Stomach (tissue), 9 donors: ENCODE results near the gene TGFB1. TPM values are rescaled to one million over a fixed set of nuclear protein-coding genes. Genes with fewer than 3 reads are reported as not detected.

Source experiments
- DNase-seq, 2 donors: peaks; one replicate each; pipeline versions ENCODE4 v3.0.0 to v3.0.0-alpha.2; 2013 to 2019
- H3K27ac ChIP-seq, 5 donors: fragments of 200-600 bp in 4 of 5; sonication (generic) in 4 of 5; one replicate each; pipeline ENCODE4 v1.5.1; 2013 to 2019; ENCODE audit warnings: mild to moderate bottlenecking in 1 of 5, moderate library complexity in 1 of 5
- H3K27me3 ChIP-seq, 3 donors: fragments of 200-600 bp; sonication (generic); one replicate each; pipeline ENCODE4 v1.5.1; 2017 to 2019; ENCODE audit warnings: mixed run types in 1 of 3
- H3K36me3 ChIP-seq, 4 donors: fragments of 200-600 bp; sonication (generic); 1 replicate in 3 of 4; 2 replicates in 1 of 4; pipeline ENCODE4 v1.5.1; 2016 to 2019
- H3K4me1 ChIP-seq, 4 donors: fragments of 200-600 bp; sonication (generic); one replicate each; pipeline ENCODE4 v1.5.1; 2016 to 2019
- H3K4me3 ChIP-seq, 4 donors: fragments of 200-600 bp; sonication (generic) in 3 of 4; one replicate each; pipeline ENCODE4 v1.5.1; 2016 to 2019; ENCODE audit warnings: mild to moderate bottlenecking in 1 of 4
- H3K9me3 ChIP-seq, 4 donors: fragments of 200-600 bp; sonication (generic); one replicate each; pipeline ENCODE4 v1.5.1; 2016 to 2019
- EP300 ChIP-seq: sonication (generic); formaldehyde crosslinking; IDR thresholded peaks from one replicate; pipeline ENCODE4 v1.6.1; 2017; ENCODE audit warnings: antibody characterized with exemption
- POLR2A ChIP-seq, 4 donors: fragments of 450-650 bp; IDR thresholded peaks; one replicate each; pipeline ENCODE4 v1.6.1; 2016; ENCODE audit warnings: antibody characterized with exemption in 4 of 4, control low read depth in 2 of 4, mild to moderate bottlenecking in 1 of 4, moderate library complexity in 1 of 4
- POLR2AphosphoS5 ChIP-seq, 3 donors: sonication (generic); formaldehyde crosslinking; IDR thresholded peaks; one replicate each; pipeline ENCODE4 v1.6.1; 2016; ENCODE audit warnings: antibody characterized with exemption in 3 of 3
- WGBS, 5 donors: extraction: QIAGEN DNeasy Blood & Tissue Kit in 3 of 5; methylation state at CpG; one replicate each; pipeline versions ENCODE4 v1.1.5 to v1.1.7; 2013 to 2018; 5-methylcytosine and 5-hydroxymethylcytosine counted together
- intact Hi-C: fragments of 100-400 bp; cut with DNase I; formaldehyde crosslinking; loops from one replicate; pipeline ENCODE4 v1.15.1; 2023; ENCODE audit warnings: low total_unique reads
- polyA plus RNA-seq, 3 donors: library from polyadenylated mRNA; stranded (reverse); fragments of 200-250 nt; gene quantifications; one replicate each; pipeline ENCODE4 v1.2.3, GENCODE V29; 2013
- total RNA-seq, 5 donors: library from RNA; depleted of rRNA; stranded (reverse); fragments of >200 nt; gene quantifications; one replicate each; pipeline versions ENCODE4 v1.1.0 to v1.2.3, GENCODE V29; 2014 to 2016
- TF ChIP-seq, protein P1 (sequence below), 7 experiments: fragments of 450-650 bp in 4 of 7; fragments of 200-600 bp in 3 of 7; sonication (generic) in 3 of 7; IDR thresholded peaks; one replicate each; pipeline ENCODE4 v1.5.1; 2016 to 2019; ENCODE audit warnings: antibody characterized with exemption in 7 of 7, control low read depth in 2 of 7, mild to moderate bottlenecking in 1 of 7
- donor health status: healthy with polysubstance abuse.
- donor health status: Bipolar disorder and iron deficiency.
- donor health status: healthy.

The TGFB1 gene
- total and polyA plus RNA-seq, 8 donors, result 1.3 to 54.3 (median 14.5) TPM

GRCh38 chr19:41363753-41364523 lies 10.2 kb upstream of the TGFB1 start, which contains the start of gene B9D2:
Gene B9D2, minus strand, starts transcription at chr19:41364149. Its CDS starts 630 bp downstream, at chr19:41363519.
- no peak for TF ChIP-seq EP300
- TF ChIP-seq POLR2AphosphoS5 (IDR thresholded peaks at IDR 0.05), result peak; percentile 62 to 85 (median 69)
- peak within 1 kb of the TSS; percentile 51 to 76 (median 66) for H3K4me3 ChIP-seq
- WGBS, 5 donors, result 0 to 1% (median 0%) methylated on average over 51 to 56 of the region's 56 CpGs
- peak; percentile 98 to 100 for DNase-seq
- peaks cover 27 to 55% (median 36%) of the 10 kb centered on the region in 4 donors for H3K4me1 ChIP-seq
- H3K9me3 ChIP-seq, result no peaks in the 10 kb centered on the region
- H3K27ac ChIP-seq, result peak within 1 kb of the TSS; percentile 92 to 99 (median 95)
- no peaks in the 10 kb centered on the region for H3K27me3 ChIP-seq
- no peaks in the 10 kb centered on the region for H3K36me3 ChIP-seq
- intact Hi-C loops, result no loop called here

GRCh38 chr19:41363371-41363752 lies 9.6 kb upstream of the TGFB1 start:
- WGBS, 5 donors, result 43 to 53% (median 45%) methylated on average over 6 of the region's 6 CpGs
- peak overlapping the region; percentile 51 to 76 (median 66) for H3K4me3 ChIP-seq
- H3K27ac ChIP-seq, result peak overlapping the region; percentile 92 to 99 (median 95)
- no peak for DNase-seq
- H3K36me3 ChIP-seq, result no peaks in the 10 kb centered on the region
- TF ChIP-seq EP300, result no peak
- no peak for TF ChIP-seq POLR2AphosphoS5 (IDR thresholded peaks at IDR 0.05)
- TF ChIP-seq, protein P1, sequence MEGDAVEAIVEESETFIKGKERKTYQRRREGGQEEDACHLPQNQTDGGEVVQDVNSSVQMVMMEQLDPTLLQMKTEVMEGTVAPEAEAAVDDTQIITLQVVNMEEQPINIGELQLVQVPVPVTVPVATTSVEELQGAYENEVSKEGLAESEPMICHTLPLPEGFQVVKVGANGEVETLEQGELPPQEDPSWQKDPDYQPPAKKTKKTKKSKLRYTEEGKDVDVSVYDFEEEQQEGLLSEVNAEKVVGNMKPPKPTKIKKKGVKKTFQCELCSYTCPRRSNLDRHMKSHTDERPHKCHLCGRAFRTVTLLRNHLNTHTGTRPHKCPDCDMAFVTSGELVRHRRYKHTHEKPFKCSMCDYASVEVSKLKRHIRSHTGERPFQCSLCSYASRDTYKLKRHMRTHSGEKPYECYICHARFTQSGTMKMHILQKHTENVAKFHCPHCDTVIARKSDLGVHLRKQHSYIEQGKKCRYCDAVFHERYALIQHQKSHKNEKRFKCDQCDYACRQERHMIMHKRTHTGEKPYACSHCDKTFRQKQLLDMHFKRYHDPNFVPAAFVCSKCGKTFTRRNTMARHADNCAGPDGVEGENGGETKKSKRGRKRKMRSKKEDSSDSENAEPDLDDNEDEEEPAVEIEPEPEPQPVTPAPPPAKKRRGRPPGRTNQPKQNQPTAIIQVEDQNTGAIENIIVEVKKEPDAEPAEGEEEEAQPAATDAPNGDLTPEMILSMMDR (IDR thresholded peaks at IDR 0.05), result no peak
- TF ChIP-seq POLR2A (IDR thresholded peaks at IDR 0.05), result no peak
- H3K27me3 ChIP-seq, result no peaks in the 10 kb centered on the region
- intact Hi-C loops, result no loop called here
- H3K9me3 ChIP-seq, result no peaks in the 10 kb centered on the region
- H3K4me1 ChIP-seq, result peaks cover 25 to 50% (median 33%) of the 10 kb centered on the region in 4 donors

- Histone ChIP-seq H3K9me3 (no peaks in the 10 kb centered on the region), H3K4me3 (no peak overlapping the region), H3K36me3 (no peaks in the 10 kb centered on the region), H3K27me3 (no peaks in the 10 kb centered on the region), H3K4me1 (peaks cover 16 to 45% (median 23%) of the 10 kb centered on the region in 4 donors), H3K27ac (peak overlapping the region; percentile 92 to 99 (median 95))
- intact Hi-C loops, result no loop called here
- 68 to 79% (median 77%) methylated on average over 8 to 10 of the region's 10 CpGs for WGBS, 5 donors
- DNase-seq, result peak in 1 of 2 donors; percentile 78
- TF ChIP-seq EP300, result no peak
- TF ChIP-seq, protein P1 (IDR thresholded peaks at IDR 0.05), result no peak
- TF ChIP-seq POLR2AphosphoS5 (IDR thresholded peaks at IDR 0.05), result no peak
- no peak for TF ChIP-seq POLR2A (IDR thresholded peaks at IDR 0.05)
Measured at GRCh38 chr19:41362143-41362847, 8.6 kb upstream of the TGFB1 start.

GRCh38 chr19:41359741-41360140 lies 6.0 kb upstream of the TGFB1 start:
- H3K4me3 ChIP-seq, result no peak overlapping the region
- no peaks in the 10 kb centered on the region for H3K36me3 ChIP-seq
- no peak for DNase-seq
- no peaks in the 10 kb centered on the region for H3K27me3 ChIP-seq
- TF ChIP-seq EP300 (no peak), POLR2A (IDR thresholded peaks at IDR 0.05) (no peak), POLR2AphosphoS5 (IDR thresholded peaks at IDR 0.05) (no peak)
- TF ChIP-seq, protein P1 (IDR thresholded peaks at IDR 0.05), result no peak
- no peaks in the 10 kb centered on the region for H3K9me3 ChIP-seq
- peaks cover 13 to 46% (median 18%) of the 10 kb centered on the region in 4 donors for H3K4me1 ChIP-seq
- intact Hi-C loops, result no loop called here
- 79 to 100% (median 94%) methylated on average over 1 of the region's 1 CpG for WGBS, 5 donors
- no peak overlapping the region for H3K27ac ChIP-seq
